Heart left ventricle (tissue), 16 donors: ENCODE measurements around the gene HOXB4. TPM values are rescaled to one million over a fixed set of nuclear protein-coding genes. Genes with fewer than 3 reads are reported as not detected.

ENCODE experiments used
- ATAC-seq, 4 donors: fragments of 200-7000 bp; cut with Tn5 transposase; one replicate each; pipeline ENCODE4 v1.9.1; 2020 to 2022; ENCODE audit warnings: moderate library complexity in 4 of 4, mild to moderate bottlenecking in 3 of 4, moderate number of reproducible peaks in 1 of 4
- DNase-seq, 5 donors: peaks; one replicate each; pipeline ENCODE4 v3.0.0-alpha.2; 2020
- H3K27ac ChIP-seq, 12 donors: fragments of 200-600 bp; sonication (generic) in 4 of 12; one replicate each; pipeline versions ENCODE4 v1.5.0 to v1.8.0; 2016 to 2022; ENCODE audit warnings: mild to moderate bottlenecking in 2 of 12
- H3K27me3 ChIP-seq, 9 donors: fragments of 200-600 bp; sonication (generic) in 2 of 9; one replicate each; pipeline versions ENCODE4 v1.5.1 to v1.8.0; 2016 to 2022; ENCODE audit warnings: mild to moderate bottlenecking in 3 of 9
- H3K36me3 ChIP-seq, 9 donors: fragments of 200-600 bp; sonication (generic) in 2 of 9; one replicate each; pipeline versions ENCODE4 v1.5.0 to v1.8.0; 2018 to 2022; ENCODE audit warnings: mild to moderate bottlenecking in 2 of 9
- H3K4me1 ChIP-seq, 12 donors: fragments of 200-600 bp; sonication (generic) in 4 of 12; one replicate each; pipeline versions ENCODE4 v1.5.0 to v1.8.0; 2016 to 2022; ENCODE audit warnings: mild to moderate bottlenecking in 3 of 12
- H3K4me3 ChIP-seq, 12 donors: fragments of 200-600 bp; sonication (generic) in 4 of 12; one replicate each; pipeline versions ENCODE4 v1.5.0 to v1.8.0; 2017 to 2022; ENCODE audit warnings: mild to moderate bottlenecking in 9 of 12, moderate library complexity in 4 of 12
- H3K9me3 ChIP-seq, 12 donors: fragments of 200-600 bp; sonication (generic) in 4 of 12; one replicate each; pipeline versions ENCODE4 v1.5.0 to v1.8.0; 2016 to 2022; ENCODE audit warnings: mild to moderate bottlenecking in 1 of 12
- POLR2A ChIP-seq, 2 donors: fragments of 450-650 bp; IDR thresholded peaks; one replicate each; pipeline ENCODE4 v1.6.1; 2017; ENCODE audit warnings: antibody characterized with exemption in 2 of 2, mild to moderate bottlenecking in 2 of 2, moderate library complexity in 2 of 2
- WGBS, 4 donors: extraction: QIAGEN DNeasy Blood & Tissue Kit in 2 of 4; methylation state at CpG; one replicate each; pipeline versions ENCODE4 v1.1.5 to v1.1.7; 2013 to 2018; 5-methylcytosine and 5-hydroxymethylcytosine counted together
- intact Hi-C, 10 donors: fragments of 100-400 bp; cut with DNase I; formaldehyde crosslinking; loops; one replicate each; pipeline versions ENCODE4 v1.11.1 to v1.14.2; 2022
- polyA plus RNA-seq, 2 donors: library from polyadenylated mRNA; stranded (reverse); fragments of 200-250 nt; gene quantifications; one replicate each; pipeline ENCODE4 v1.2.3, GENCODE V29; 2013
- total RNA-seq, 9 donors: library from RNA; depleted of rRNA in 2 of 9; stranded (reverse); fragments of >200 nt in 2 of 9; fragmentation: NEBNext Ultra II Directional in 3 of 9; extraction: Animal tissue kit (Norgen Biotek cat#: 25700) in 3 of 9; gene quantifications; one replicate each; pipeline versions ENCODE4 v1.1.0 to v1.2.4, GENCODE V29; 2016 to 2023
- TF ChIP-seq, protein P1 (sequence below), 12 donors: fragments of 200-600 bp; sonication (generic) in 4 of 12; IDR thresholded peaks; one replicate each; pipeline versions ENCODE4 v1.5.0 to v1.8.0; 2018 to 2022; ENCODE audit warnings: antibody characterized with exemption in 12 of 12, mild to moderate bottlenecking in 5 of 12
- donor health status: ischemic (EF 13 %, LVEDD 7.1; RV severe dilation, severe dysfunction).
- donor health status: healthy with polysubstance abuse.
- donor health status: DM: no; HTN: yes; CAD: no.
- donor health status: DM: no; HTN: no; CAD: no.
- donor health status: ischemic (EF 25% LVEDD 6.9; RV normal size, moderate dysfunction).
- donor health status: ischemic (EF 25% LVEDD 5.7; RV mildly dilated, moderate dysfunction).
- donor health status: healthy.
- donor health status: DM: yes; HTN: yes; CAD: no.
- donor health status: ischemic (EF 35%, LVEDD 5.7; RV mildly dilated, moderate dysfunction).
- donor health status: nonischemic (EF 11% LVEDD 7.7; RV severe dilation, severe dysfunction).
- donor health status: DM: yes; HTN: yes; CAD: no.
- donor health status: PGD.
- donor health status: ischemic (EF 29% LVEDD 5.4; RV normal size, mild dysfunction).
- donor health status: nonischemic (EF 23%, LVEDD 6.1; RV moderate dilation, normal function).

Gene HOXB4
- total and polyA plus RNA-seq, 11 donors = 0.27 to 2.8 (median 0.59) TPM; not detected in 1

DNA sequence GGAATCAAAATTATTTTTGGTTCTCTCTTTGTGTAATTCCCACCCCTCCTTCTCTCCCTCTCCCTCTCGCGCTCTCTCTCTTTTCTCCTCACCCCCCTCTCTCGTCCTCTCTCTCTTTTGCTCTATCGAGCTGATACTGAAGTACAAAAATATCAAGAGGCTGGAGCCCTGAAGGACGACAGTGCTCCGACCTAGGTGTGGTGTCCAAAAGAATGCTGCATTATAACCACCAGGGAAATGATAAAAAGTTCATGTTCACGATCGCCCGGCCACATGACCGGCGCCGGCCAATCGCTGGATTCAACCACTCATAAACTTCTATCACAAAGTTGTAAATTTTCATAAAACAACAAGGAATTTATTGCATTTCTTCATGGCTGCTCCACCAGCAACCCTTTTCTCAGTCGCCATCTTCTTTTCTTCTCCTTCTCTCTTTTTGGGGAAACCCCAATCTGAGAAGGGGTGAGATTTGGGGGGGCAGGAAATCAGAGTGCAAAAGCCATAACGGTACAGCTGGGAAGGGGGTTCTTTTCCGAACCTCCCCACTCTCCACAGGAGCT, 26.7 kb upstream of the HOXB4 start, which contains the start of gene HOXB6:
Gene HOXB6, minus strand, starts transcription at position 217 of the 560 bp plus-strand sequence. CDS start 6,836 bp downstream, outside the sequence.
- Histone ChIP-seq H3K9me3 (peaks cover 0 to 3% (median 0%) of the 10 kb centered on the region in 12 donors), H3K4me1 (peaks cover 0 to 10% (median 2%) of the 10 kb centered on the region in 12 donors), H3K27ac (peak within 1 kb of the TSS in 1 of 12 donors; percentile 50), H3K36me3 (no peaks in the 10 kb centered on the region), H3K27me3 (peaks cover 79 to 100% (median 98%) of the 10 kb centered on the region in 9 donors), H3K4me3 (peak within 1 kb of the TSS in 1 of 12 donors; percentile 12)
- no peak for DNase-seq
- 11 to 14% (median 13%) methylated on average over 16 of the region's 16 CpGs for WGBS, 4 donors
- intact Hi-C loops = no loop called here
- TF ChIP-seq, protein P1, sequence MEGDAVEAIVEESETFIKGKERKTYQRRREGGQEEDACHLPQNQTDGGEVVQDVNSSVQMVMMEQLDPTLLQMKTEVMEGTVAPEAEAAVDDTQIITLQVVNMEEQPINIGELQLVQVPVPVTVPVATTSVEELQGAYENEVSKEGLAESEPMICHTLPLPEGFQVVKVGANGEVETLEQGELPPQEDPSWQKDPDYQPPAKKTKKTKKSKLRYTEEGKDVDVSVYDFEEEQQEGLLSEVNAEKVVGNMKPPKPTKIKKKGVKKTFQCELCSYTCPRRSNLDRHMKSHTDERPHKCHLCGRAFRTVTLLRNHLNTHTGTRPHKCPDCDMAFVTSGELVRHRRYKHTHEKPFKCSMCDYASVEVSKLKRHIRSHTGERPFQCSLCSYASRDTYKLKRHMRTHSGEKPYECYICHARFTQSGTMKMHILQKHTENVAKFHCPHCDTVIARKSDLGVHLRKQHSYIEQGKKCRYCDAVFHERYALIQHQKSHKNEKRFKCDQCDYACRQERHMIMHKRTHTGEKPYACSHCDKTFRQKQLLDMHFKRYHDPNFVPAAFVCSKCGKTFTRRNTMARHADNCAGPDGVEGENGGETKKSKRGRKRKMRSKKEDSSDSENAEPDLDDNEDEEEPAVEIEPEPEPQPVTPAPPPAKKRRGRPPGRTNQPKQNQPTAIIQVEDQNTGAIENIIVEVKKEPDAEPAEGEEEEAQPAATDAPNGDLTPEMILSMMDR (IDR thresholded peaks at IDR 0.05) = no peak
- no peak for TF ChIP-seq POLR2A (IDR thresholded peaks at IDR 0.05)
- ATAC-seq = no peak

DNA sequence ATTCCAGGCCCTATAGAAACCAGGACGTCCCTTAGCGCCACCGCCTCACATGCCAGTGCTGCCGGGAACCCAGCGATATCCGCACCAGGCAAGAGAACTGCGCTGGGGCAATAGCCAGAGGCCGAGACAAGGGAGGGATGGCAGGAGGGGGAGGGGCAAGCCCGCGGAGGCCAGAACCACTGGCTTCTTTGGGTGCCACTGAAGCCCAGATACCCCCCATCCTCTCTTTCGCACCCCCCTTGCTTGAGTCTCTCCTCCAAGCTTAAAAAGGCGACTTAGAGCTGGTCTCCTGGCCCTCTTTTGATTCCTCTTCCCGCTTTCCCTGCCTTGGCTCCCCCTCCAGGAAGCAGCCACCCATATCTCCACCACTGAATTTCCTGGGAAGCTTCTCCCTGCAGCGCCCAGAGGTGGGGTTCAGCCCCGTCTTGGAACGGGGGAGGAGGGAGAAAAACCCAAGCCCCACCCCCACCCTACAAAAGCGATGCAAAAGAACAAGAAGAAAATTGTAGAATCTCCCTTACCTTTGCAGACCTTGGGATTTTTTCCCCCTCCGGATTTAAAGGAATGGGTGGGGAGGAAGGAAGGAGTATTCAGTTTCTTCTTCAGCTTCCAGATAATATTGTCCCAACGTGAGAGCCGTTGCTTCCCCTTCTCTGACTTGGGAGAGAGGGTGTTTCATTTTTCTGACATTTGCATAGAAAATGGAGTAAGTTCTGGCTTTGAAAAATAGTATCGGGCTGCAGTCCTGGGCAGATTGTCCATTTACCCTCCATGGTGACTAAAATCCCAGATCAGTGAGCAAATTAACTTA, 26.0 kb upstream of the HOXB4 start:
- DNase-seq (no peak), ATAC-seq (no peak)
- H3K4me3 ChIP-seq = peak overlapping the region in 1 of 12 donors; percentile 12
- H3K9me3 ChIP-seq = peaks cover 0 to 3% (median 0%) of the 10 kb centered on the region in 12 donors
- H3K4me1 ChIP-seq = peaks cover 0 to 9% (median 2%) of the 10 kb centered on the region in 12 donors
- H3K27me3 ChIP-seq = peaks cover 84 to 100% (median 98%) of the 10 kb centered on the region in 9 donors
- no peaks in the 10 kb centered on the region for H3K36me3 ChIP-seq
- intact Hi-C loops = no loop called here
- peak overlapping the region in 1 of 12 donors; percentile 50 for H3K27ac ChIP-seq
- WGBS, 4 donors = 4 to 7% (median 5%) methylated on average over 21 of the region's 21 CpGs
- TF ChIP-seq, protein P1 (IDR thresholded peaks at IDR 0.05) = no peak
- no peak for TF ChIP-seq POLR2A (IDR thresholded peaks at IDR 0.05)

DNA sequence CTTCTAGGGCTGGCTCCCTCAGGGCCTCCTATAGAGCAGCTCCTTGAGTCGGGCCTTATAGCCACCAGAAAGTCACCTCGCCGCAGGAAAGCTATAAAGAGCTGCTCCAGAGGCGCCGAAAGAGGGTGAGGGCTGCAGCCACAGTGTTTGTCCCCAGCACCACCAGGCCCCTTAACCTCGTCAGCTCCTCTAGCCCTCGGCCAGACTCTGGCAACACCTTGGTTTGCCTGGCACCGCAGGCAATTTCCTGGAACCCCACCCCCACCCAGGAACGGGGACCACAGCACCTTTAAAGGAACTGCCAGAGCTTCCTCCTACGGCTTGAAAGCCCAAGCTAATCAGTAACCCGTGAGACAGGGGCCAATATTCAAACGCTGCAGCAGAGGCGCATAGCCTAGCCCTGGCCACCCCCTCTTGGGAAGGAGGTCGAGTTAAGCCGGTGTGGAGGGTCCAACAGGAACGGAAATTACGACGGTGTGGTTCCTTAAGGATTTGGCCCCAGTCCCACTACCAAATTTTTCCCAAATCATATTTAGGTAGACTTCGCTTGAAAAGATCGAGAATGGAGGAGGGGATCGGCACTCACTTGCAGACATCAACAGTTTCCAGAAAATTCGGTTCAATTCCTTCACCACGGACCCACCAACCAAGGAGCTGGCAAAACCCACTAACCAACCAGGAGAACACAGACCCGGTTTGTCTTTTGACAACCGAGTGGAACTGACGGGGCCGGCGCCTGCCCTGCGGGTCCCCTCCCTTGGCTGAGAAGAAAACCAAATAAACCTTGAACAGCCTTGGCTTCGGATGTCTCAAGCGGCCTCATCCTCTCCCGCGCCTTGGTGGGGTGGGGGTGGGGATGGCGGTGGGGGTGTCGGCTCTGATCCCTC, 23.6 kb upstream of the HOXB4 start:
- Histone ChIP-seq H3K27me3 (peaks cover 80 to 100% (median 98%) of the 10 kb centered on the region in 9 donors), H3K36me3 (no peaks in the 10 kb centered on the region), H3K4me1 (peaks cover 0 to 26% (median 10%) of the 10 kb centered on the region in 12 donors), H3K9me3 (peaks cover 0 to 3% (median 0%) of the 10 kb centered on the region in 12 donors), H3K27ac (no peak overlapping the region), H3K4me3 (no peak overlapping the region)
- DNase-seq = no peak
- WGBS, 4 donors = 9 to 14% (median 10%) methylated on average over 29 to 35 of the region's 35 CpGs
- ATAC-seq = no peak
- intact Hi-C loops = no loop called here
- no peak for TF ChIP-seq POLR2A (IDR thresholded peaks at IDR 0.05)
- TF ChIP-seq, protein P1 (IDR thresholded peaks at IDR 0.05) = no peak
